ENCODE data around the gene SYT1.
A peak's percentile ranks its signal among the peaks of the same experiment; 100 is the strongest.

Gene SYT1

GRCh38 chr12:79063258-79063657 lies 198.7 kb downstream of the SYT1 start:
- no peak for DNase-seq

- DNase-seq = no peak
These were observed 203.4 kb downstream of the SYT1 start for GRCh38 chr12:79067977-79068376.

DNA sequence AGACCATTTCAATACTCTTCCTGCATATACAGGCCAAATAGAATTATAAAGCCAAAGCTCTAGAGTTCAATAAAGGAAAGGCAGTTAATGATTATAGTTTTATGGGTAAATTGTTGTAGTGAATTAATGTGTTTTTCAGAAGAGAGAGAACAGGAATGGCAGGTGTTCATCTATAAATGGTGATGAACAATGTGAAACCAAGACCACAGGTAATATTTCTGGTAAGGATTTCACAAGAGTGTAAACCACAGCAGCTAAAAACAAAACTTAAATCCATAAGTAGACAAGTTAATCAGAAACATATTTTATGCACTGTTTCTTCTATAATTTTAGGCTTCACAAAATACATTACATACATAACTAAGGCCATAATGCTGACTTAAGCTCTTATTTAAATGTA lies 204.4 kb downstream of the SYT1 start:
- no peak for DNase-seq

GRCh38 chr12:79071498-79071897 lies 206.9 kb downstream of the SYT1 start:
- no peak for DNase-seq

GRCh38 chr12:79073506-79073905 lies 208.9 kb downstream of the SYT1 start:
- DNase-seq = no peak

GRCh38 chr12:79082595-79082994 lies 218.0 kb downstream of the SYT1 start:
- no peak for DNase-seq

- DNase-seq = no peak
These were observed 218.6 kb downstream of the SYT1 start for GRCh38 chr12:79083181-79083580.

GRCh38 chr12:79085106-79085682 lies 220.6 kb downstream of the SYT1 start:
- DNase-seq = no peak

DNA sequence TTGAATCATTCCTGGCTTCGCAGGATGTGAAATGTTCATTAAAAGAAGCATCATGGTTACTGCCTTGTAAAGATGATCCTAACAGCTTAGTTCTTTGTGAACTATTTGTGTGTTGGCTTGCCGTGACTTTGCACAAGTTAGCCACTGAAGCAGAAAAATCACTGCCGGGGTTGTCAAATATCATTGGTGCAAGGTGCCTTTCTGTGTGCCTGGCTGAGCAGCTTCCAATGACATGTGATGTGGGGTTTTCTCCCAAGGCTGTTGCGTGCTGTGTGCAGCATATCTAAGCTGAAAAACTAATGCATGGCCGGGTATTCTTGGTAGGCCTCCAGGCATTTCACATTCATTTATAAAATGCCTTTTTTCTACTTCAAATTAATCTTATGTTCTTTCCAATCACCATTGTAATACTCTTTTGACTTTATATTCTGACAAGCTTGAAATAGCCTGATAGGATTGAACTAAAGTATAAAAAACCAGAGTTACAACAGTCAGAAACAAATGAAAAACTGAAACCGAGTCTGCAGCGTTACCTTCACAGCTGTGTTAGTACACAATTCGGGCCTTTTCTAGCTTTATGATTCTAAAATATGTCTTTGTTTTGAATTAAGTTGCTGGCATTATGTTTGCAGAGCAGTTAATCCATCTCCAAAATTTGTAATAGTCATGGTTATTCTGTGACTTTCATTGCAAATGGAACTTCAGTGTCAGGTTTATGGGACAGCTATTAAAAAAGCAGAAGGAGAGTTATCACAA lies 222.1 kb downstream of the SYT1 start:
- no peak for DNase-seq

DNA sequence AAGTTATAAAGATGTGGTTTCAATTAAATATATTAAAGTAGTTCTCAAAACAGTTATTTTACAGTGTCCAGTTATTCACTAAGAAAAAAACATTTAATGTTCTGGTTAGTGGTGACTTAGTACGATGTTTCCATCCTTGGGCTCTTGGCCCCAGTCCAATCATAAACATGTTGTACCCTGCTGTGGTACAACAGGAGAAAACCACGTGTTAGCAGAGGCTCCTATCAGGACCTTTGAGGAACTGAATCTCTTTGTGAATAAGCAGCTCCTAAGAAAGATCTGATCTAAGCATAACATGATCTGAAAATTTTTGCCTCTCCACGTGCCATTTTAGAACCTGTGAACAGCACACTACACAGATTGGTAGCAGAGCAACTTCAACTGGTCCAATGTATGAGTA lies 234.0 kb downstream of the SYT1 start:
- no peak for DNase-seq

DNA sequence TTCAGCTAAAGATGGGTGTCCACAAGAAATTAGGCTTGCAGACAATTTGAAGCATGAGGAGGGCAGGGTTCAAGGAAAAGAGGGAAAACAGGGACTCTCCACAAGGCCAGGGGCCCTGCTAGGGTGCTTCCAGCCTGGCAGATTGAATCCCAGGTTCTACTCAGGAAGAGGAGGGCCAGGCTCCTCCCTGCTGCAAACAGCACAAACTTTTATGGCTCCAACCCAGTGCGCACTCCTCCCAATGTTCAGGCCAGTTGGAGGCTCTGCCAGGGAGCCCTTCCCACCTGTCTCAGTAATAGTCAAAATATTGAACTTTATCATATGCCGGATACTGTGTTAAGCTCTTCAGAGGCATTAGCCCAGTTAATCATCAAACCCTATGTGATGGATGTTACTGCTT lies 244.4 kb downstream of the SYT1 start:
- no peak for DNase-seq

DNA sequence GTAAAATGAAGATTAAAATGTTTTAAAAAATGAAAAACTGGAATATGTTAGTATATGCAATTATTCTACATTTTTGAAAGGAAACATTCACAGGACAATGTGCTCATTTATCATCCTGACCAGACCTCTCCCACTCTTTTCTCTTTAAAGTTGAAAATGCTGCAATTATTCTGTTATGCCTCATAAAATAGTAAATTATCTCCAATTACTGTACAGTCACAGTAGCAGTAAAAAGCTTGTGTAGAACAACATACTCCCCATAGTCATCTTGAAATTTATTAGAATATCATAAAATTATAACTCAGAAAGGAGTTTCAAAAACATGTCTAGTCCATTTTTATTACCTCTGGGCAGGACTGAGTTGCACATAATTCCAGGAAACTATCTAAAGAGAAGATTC lies 250.3 kb downstream of the SYT1 start:
- no peak for DNase-seq

DNA sequence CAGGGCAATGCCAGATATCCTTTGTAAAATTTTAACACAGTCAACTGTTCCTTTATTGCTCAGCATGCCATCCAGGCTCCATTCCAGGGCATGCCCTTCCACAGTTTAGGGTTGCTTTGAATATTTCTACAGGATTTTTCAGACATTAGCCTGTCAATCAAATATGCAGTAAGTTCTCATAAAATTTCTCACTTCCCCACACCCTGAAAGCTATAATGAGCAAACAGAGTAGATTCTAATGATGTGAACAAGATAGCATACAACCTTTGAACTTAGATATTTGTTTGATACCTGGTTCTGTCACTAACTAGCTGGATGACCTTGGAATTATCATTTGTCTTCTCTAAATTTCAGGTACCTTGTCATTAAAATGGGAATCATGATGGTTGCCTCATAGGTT lies 251.2 kb downstream of the SYT1 start:
- no peak for DNase-seq

DNA sequence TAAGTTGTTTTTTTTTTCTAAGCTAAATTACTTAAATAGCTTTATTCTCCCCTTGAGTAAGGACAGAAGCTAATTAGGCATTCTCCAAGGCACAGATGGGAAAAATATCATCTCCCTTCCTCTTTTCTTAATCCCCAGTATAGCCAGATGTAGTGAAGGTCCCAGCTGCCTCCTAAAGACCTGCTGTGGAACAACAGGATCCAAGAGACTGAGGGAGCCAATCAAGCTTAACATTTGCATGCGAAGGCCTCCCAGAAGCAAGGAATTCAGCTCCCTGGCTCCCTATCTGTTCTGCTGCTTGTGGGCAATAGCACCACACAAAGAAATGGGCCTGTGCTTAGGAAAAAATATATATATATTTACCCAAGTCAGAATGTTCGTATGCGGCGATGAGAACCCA lies 255.2 kb downstream of the SYT1 start:
- no peak for DNase-seq

DNA sequence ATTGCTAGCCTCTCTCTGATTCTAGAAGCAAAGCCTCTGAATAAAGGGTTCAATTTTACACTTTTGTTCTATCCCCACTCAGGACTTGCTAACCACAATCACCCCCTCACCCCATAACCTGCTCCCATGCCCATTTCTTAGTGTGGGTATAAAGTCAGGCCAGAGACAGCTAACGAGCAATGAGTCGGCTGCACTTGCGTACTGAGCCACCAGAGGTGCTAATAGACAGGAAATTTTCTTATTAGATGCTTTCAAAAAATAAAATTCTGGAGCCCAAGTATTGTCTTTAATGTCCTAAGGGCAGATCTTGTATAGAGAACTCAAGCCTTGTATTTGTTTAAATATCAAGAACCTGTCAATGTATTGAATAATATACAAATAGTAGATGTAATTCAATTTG lies 256.9 kb downstream of the SYT1 start:
- no peak for DNase-seq

GRCh38 chr12:79124385-79124784 lies 259.8 kb downstream of the SYT1 start:
- DNase-seq = no peak

DNA sequence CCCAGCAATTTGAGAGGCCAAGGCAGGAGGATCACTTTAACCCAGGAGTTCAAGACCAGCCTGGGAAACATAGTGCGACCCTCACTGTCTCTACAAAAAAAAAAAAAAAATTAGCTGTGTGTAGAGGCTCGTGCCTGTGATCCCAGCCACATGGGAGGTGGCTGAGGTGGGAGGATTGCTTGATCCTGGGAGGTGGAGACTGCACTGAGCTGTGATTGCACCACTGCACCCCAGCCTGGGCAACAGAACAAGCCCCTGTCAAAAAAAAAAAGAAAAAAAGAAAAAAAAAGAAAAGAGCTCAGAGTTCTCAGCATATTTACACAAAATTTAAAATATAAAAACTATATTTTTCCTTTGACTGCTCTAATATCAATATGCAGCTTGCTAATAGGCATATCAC lies 260.8 kb downstream of the SYT1 start:
- DNase-seq = no peak

DNA sequence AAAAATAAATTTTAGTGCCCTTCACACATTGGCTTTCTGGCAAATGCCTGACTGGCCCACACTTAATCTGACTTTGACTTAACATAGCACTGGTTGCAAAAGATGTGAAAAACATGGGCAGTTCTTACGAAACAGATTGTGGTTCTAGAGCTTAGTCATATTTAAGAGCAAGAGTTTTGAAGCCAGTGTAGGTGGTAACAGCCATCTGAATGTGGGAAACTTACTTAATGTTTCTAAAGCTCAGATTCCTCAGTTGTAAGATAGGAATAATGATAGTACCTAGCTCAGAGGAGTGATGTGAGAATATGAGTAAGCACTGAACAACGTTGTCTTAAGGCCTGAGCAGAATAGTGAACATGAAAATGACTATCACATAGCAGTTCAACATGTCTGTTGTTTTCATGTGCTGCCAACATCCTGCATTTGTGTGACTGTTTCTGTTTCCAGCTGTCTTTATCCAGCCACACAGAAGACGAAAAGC lies 262.7 kb downstream of the SYT1 start:
- DNase-seq = no peak

GRCh38 chr12:79128956-79129355 lies 264.4 kb downstream of the SYT1 start:
- no peak for DNase-seq

DNA sequence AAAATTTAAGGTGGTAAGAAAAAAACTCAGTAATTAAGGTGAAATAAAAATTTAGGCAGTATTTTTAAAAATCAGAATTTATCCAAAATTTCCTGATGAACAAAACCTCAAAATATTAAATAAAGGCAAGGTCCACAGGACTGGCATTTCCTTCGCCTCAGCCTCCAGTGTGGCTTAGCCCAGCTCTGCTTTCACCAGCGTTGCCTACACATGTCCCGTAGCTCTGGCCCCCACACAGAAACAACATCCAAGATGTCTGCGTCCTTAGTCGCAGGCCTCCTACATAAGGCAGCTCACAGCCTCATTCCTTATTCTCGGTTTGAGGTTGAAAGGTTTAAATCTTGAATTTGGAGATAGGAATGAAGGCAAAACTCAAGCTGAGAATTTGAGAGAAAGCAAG lies 274.3 kb downstream of the SYT1 start:
- no peak for DNase-seq

DNA sequence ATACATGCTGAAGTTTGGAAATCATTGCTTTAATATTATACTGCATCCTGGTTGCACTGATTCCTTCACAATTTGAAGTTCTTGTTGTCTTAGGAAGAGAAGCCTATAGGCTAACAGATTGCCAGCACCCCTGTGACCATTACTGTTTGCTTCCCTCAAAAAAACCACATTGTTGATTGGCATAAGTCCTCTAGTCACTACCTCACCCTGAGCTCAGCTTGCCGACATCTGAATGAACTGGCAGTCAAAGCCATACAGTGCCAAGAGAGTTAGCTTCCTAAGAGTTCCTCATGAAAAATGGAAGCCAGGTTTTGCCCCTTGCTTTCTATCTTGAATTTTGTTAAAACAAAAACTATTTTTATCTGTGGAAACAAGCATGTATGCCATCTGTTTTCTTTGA lies 276.1 kb downstream of the SYT1 start:
- no peak for DNase-seq

- no peak for DNase-seq
These were observed 277.2 kb downstream of the SYT1 start for GRCh38 chr12:79141776-79142175.

GRCh38 chr12:79143803-79144202 lies 279.2 kb downstream of the SYT1 start:
- DNase-seq = peak; percentile 11

- DNase-seq = no peak
These were observed 287.4 kb downstream of the SYT1 start for GRCh38 chr12:79151956-79152355.

GRCh38 chr12:79155683-79156082 lies 291.1 kb downstream of the SYT1 start:
- DNase-seq = no peak

All from NCI-H2029 (cell line).